NCI-H82 (cell line): Measurements from ENCODE around the gene DZIP1L.
"Not testable (repeated sequence)": the region's sequence is repeated elsewhere in the genome, so short reads cannot be mapped to it uniquely, and the experiment has no call there.

Experiments used
- DNase-seq: peaks from one replicate; lab custom pipeline; 2025; lab: John Stamatoyannopoulos, UW

DZIP1L gene

DNA sequence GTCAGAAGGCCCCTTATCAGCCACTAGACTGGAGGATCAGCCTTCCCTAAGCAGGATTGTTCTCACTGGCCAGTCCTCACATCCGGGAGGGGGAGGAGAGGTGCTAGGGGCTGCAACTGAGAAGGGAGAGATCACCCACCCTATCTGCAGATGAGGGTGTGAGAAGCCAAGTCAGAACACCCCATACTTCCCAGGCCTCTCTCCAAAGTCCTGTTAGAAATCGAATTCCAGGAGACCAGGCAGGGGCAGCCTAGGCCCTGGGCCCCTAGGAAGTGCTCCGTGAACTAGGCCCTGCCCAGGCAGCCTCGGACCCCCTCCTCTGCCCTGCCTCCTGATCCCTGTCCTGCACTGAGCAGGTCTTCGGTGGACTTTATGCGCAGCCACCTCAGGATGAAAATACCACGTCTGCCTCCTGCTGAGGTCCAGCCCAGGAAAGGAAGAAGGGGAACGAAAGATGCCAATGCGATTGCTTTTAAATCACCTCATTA, 933 bp downstream of the DZIP1L start:
- peak; percentile 79 for DNase-seq

DNA sequence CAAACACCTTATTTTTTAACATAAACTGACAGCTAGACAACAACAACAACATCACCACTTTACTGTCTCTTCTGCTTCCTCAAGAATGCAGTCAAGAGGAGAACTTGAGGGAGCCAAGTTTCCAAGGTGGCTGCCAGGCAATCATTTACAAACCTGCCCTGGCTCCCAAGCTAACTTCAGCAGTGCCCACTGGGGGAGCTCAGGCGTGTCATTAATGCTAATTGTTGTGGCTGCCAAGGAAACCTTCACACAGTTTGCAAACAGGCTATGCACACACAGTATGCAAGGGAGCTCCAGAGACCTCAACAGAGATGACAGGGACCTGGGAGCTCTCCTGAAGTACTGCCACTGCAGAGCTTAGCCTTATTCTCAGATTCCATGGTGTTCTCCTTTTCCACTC, 2.1 kb downstream of the DZIP1L start:
- peak; percentile 33 for DNase-seq

DNA sequence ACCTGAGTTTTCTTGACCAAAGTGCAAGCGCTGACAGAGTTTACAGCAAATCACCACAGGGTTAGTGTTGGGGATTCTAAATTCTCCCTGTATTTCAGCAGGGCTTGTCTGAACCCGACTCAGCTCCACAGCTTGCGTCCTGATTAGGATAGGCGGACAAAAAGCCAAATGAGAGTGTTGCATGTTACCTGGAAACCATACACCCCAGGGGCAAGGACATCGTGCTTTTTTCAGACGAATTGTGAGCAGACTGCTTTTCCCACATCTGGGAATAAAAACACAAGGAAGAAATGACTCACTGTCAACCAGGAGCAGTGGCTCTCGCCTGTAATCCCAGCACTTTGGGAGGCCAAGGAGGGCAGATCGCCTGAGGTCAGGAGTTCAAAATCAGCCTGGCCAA, 3.0 kb downstream of the DZIP1L start:
- DNase-seq: no peak

DNA sequence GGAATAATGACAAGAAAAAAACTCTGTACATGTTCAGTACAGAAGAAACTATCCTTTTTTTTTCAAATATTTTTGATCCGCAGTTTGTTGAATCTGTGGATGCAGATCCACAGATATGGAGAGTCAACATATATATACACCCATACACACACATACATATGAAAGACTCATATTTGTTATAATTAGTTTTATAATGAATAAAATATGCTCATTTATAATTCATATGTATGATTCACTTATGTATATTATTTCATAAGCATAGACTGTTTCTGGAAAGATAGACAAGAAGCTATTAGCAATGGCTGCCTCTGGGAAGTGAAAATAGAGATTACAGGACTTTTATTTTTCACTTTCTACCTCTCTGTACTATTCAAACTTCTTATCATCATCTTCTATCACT, 9.8 kb downstream of the DZIP1L start:
- no peak for DNase-seq

DNA sequence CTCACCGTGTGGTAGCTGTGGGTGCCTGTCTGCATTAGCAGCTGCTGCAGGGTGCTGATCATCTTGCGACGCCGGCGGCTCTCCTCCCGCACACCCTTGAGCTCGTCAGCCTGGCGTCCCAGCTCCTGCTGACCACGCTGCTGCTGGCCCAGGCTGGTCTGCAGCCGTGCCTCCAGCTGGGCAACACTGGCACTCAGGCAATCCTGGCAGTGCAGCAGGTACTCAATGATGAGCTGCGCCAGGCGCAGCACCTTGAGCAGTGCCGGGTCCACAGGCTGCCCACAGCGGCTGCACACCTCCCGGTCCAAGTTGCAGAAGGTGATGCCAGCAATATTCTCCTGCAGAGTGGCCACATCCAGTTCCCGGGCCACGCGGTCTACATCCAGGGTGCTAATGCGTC, 11.9 kb downstream of the DZIP1L start:
- no peak for DNase-seq

DNA sequence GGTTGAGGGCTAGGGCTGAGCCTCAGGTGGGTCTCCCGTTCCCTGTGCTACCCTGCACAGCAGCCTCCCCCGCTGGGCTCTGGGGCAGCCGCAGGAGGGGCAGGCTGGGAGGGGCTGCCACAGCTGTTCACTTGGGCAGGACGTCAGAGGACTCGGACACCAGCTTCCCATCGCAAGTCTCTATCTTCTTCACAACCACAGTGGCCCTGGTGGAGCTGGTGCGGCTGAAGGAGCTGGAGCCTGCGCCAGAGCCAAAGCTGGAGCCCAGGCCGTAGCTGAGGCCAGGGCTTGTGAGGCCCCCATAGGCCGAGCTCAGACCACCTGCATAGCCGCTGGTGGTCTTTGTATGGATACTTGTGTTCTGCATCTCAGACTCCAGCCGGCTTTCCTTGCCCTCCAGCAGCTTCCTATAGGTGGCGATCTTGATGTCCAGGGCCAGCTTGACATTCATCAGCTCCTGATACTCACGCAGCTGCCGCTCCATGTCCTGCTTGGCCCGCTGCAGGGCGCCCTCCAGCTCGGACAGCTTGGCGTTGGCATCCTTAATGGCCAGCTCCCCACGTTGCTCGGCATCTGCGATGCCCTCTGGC, 14.0 kb downstream of the DZIP1L start:
- peak; percentile 36 for DNase-seq

DNA sequence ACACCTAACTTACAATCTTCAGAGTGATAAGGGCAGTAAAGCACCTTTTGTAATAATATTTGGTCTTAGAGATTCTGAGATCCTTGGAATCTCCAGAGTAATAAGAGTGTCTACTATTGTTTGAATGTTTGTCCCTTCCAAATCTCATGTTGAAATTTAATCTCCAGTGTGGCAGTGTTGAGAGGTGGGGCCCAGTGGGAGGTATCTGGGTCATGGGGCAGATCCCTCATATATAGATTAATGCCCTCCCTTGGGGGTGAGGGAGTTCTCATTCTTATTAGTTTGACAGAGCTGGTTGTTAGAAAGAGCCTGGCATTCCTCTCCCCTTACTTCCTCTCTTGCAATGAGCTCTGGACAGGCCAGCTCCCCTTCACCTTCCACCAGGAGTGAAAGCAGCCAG, 16.0 kb downstream of the DZIP1L start:
- DNase-seq: peak; percentile 10

DNA sequence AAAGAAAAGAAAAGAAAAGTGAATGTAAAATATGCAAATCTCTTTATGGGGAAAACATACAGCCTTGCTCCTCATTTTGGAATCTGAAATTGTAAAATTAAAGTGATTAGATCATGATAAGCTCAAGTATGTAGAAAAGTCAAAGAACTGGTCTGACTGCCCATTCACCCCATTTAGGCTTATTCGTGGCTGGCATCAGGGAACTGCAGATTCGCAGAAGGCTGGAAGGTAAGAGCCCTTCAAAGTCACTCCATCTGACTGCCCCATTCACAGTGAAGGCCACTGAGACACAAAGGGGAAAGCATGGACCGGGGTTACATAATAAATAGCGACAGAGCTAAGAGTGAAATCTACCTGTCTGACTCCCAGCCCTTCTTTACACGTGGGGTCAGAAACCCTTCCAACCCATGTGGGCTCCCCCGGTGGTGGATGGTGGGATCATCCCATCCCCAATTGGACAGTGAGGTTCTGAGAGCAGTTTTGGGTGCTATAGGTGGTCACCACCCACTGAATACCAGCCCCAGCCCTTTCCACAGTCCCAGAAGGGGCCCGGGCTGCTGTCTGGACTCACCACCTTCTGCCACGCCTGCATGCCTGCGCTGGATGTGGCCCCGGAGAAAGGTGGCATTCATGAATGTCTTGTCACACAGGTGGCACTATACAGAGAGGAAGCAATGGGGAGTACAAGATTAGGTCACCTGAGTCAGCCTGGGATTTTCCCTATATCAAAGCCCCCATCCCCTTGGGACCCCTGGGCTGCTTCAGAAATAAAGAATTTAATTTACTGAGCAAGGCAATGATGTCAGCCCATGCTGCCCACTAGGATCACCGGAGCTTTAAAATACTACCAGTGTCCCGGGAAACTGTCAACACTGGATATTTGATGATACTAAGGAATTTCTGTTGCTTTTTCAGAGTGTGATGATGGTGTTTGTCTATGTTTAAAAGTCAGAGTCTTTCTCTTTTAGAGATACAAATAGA, 17.9 kb downstream of the DZIP1L start:
- DNase-seq: peak; percentile 18

DNA sequence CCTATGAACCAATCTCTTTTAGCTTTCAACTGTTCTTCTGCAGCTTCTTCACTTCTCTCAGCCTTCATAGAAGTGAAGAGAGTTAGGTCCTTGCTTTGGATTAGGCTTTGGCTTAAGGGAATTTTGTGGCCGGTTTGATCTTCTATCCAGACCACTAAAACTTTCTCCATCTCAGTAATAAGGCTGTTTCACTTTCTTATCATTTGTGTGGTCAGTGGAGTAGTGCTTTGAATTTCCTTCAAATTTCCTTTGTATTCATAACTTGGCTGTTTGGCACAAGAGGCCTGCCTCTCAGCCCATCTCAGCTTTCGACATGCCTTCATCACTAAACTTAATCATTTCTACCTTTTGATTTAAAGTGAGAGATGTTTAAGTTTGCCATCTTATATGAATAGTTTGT, 21.7 kb downstream of the DZIP1L start:
- no peak for DNase-seq

DNA sequence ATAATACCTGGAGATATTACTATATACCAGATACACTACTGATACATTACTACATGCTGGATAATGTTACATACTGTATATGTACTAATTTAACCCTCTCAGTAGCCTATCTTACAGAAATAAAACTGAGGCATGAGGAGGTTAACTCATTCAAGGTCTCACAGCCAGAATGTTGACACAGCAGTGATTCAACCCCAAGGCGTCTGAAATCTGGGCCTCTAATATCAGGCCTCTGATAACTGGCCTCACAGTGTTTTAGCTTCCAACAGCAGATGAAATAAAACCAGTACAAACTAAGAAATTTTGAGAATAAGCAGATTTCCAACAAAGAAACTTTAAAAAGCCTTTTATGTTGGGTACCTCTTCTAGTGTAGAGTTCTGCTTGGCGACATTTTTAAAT, 23.4 kb downstream of the DZIP1L start:
- no peak for DNase-seq

DNA sequence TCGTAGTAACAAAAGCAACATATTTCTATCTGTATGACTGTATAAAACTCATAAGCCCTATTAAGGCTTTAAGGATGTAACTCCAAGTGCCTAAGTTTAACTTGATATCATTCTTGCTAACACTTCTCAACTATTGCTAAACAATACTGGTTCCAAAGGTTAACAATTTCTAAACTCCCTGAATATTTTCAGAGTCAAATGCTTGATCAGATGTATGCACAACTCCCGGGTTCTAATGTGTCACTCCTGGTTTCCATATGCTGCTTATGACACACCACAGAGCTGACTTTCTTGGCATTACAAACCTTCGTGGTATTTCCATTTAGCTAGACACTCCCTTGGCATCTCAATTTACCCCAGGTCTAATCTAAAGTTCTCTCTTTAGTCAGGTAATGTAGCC, 26.3 kb downstream of the DZIP1L start:
- no peak for DNase-seq

DNA sequence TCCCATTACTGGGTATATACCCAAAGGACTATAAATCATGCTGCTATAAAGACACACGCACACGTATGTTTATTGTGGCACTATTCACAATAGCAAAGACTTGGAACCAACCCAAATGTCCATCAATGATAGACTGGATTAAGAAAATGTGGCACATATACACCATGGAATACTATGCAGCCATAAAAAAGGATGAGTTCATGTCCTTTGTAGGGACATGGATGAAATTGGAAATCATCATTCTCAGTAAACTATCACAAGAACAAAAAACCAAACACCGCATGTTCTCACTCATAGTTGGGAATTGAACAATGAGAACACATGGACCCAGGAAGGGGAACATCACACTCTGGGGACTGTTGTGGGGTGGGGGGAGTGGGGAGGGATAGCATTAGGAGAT, 29.7 kb downstream of the DZIP1L start:
- DNase-seq: not testable (repeated sequence)

DNA sequence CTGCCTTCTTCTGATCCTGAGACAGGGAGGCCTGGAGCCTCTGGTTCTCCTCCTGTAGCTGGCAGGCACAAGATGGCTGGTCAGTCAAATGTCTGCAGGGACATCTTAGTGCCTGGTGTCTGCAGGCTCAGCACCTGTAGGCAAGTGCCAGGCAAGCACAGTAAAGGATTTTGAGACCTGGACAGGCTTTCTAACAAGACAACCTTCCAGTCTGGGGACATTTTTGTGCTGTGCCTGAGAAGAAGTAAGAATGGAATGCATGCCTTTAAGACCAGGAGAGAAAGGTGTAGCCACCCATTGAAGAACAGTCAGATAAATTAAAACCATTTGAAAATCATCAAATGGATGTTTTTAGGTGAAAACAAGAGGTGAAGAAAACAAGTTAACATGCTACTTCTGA, 31.2 kb downstream of the DZIP1L start:
- DNase-seq: no peak

DNA sequence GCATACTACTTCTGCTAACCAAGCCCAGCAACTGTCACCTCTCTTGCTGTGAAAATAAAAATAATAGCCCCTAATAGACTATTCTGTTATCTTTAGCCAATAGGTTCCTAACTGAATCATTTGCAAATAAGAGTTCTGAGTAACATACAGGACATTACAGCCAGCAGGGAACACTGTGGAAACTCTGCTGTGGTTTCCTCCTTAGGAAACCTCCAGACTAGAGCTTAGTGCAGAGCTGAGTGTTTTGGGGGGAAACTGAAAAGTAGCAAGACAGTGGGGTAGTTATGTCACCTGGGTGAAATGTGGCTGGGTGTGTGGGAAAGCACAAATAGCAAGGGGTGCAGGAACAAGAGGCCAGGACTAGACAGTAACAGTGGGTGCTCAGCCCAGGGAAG, 32.4 kb downstream of the DZIP1L start:
- no peak for DNase-seq

DNA sequence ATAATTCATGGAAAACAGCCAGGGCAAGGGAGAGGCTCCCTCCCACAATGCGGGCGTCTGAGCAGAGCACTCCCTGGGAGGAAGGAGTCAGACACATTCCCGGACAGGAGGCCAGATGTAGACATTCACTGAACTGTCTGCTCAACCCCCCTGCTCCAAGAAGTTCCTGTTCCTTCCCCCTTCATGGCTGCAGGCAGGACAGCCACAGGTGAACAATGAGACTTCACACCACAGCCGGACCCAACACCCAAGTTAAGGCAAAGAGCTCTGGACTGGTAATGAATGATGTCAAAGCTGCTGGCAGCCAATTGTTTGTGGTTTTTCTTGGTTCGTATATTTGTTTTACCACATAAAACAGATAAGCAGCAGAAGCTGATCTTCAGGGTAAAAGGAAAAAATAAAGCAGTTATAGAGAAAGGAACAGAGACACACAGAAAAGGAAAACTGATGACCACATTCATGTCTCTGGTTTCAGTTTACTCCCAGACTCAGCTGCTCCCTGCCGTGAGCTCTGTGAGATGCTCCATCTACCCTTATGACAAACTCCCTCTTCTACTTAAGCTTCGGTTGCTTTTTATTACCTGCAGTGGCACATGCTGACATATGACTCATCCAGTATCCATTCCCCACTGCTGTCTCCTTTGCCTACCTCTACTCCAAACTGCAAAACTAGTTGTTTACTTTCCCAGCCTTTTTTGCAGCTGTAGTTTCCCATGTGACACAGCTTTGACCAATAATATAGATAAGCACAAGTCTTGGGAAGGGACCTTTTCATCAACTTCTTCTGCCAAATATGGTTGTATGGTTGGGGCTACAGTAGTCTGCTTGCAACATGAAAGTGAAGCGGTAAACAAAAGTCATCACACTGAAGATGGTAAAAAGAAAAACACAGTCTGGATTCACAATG, 33.1 kb downstream of the DZIP1L start:
- no peak for DNase-seq

DNA sequence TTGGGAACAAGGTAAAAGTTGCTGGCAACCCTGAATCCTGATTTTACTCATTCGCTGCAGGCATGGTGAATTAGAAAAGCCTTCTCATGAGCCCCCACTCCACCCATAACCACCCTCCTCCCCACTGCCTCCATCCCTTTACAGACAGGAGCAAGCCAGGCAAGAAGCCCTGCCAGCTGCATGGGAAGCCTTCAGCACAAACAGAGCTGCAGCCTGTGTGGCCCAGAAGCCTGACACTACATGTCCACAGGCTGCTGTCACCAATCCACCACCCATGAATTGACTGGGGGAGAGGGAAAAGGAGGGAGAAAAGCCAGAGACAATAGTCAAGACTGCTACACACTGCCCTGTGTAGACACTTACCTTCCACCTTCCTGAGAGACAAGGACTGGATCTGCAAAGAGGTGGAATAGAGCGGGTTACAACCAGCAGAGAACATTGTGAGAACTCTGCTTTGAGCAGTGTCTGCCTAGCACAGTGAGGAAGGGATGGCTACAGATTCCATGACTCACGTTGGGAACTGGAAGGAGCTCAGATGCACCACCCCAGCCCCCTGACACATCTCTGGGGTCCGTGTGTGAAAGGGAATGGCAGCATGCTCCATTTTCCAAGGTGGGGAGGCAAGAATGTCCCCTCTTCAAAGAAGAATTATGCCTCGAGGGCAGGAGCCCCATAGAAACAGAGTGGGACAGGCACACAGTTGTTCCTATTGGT, 33.9 kb downstream of the DZIP1L start:
- no peak for DNase-seq

DNA sequence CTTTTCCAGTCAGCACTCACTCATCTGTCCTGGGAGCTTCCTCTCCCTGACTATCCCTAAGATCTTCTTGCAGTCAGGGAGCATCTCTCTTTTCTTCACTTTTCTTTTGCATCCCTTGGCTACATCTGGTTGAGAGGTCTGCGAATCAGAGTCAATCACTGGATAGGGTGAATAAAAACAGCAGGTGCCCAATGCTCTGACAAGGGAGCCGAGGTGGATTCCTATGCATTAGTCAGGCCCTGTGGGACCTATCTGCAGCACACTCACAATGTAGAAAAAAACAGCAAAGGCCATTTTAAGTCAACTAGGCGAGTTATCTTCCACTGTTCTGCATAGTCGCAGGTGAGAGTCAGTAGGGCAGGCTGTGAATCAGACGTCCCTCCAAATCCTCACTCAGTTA, 35.5 kb downstream of the DZIP1L start:
- DNase-seq: no peak

DNA sequence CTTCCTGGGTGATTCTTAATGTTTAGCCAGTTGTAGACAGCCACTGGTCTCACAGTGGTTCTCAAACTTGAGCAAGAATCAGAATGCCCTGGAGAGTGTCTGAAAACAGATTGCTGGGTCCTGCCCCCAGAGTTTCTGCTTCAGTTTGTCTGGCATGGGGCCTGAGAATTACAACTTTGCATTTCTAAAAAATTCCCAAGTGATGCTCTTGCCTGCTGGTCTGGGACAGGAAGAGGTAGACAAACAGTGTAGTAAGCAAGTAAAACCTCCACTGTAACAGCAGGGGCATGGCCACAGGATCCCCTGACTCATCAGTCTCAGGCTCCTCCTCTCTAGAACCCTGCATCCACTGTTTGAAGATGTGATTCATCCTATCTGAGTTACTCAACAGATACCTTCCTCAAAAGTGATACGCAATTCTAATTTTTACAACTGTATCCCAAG, 36.5 kb downstream of the DZIP1L start:
- no peak for DNase-seq

DNA sequence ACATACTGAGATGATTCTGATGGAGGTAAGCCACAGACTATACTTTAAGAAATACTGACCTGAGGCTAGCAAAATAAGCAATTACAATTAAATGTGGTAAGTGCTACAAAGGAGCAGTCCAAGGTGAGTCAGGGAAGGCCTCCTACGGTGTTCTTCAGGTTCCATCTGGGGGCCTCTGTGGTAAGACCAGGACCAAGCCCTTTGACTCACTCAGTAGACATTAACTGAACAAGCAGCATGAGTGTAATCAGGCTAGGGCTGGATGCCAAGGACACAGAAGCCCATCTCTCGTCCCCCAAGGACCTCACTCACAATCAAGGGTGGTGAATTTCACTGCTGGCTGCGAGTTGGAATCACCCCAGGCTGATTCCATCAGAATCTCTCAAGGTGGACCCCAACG, 37.3 kb downstream of the DZIP1L start:
- DNase-seq: no peak

DNA sequence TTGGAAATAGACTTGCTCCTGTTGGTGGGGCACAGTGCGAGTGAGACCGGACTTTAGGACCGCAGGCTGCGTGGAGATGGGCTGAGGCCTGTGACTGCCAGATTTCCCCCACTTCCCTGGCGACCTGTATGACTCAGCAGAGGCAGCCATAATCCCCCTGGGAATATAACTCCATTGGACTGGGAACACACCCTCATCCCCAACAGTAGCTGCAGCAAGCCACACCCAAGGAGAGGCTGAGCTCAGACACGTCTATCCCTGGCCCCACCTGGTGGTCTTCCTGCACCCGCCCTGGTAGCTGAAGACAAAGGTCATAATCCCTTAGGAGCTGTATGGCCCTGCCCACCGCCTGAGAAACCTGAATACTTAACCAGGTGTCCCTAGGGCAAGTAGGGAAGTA, 42.6 kb downstream of the DZIP1L start:
- DNase-seq: peak; percentile 71

DNA sequence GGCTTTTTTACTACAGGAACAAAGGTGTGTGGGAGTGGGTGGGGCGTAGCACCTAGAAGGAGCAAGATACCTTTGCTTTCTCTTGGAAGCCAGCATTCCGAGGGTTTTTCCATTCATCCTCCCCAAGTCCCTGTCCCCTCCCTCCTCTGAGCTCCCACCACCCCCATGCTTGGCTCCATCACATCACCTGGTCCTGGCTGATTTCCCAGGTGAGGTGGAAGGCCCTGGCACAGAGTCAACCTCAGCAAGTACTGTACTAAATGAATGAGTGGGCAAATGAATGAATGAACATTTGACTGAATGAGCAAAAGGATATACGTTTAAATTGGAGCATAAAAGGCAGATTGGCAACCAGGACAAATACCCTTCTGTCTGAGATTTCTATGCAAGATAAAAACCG, 45.4 kb downstream of the DZIP1L start:
- DNase-seq: no peak
